Karpas-422 (cell line): ENCODE data around the gene FLYWCH1. TPM values are rescaled to one million over a fixed set of nuclear protein-coding genes. Genes with fewer than 3 reads are reported as not detected.
A peak's percentile ranks its signal among the peaks of the same experiment; 100 is the strongest.

Experiments
- DNase-seq: peaks from one replicate; pipeline ENCODE4 v3.0.0-alpha.2; 2015
- H2AFZ ChIP-seq: fragments of 200-600 bp; sonication (generic); 2 replicates; pipeline ENCODE4 v1.6.1; 2014; ENCODE audit warnings: antibody characterized with exemption, low read length, mixed read lengths
- H3K27ac ChIP-seq: fragments of 200-600 bp; sonication (generic); 2 replicates; pipeline ENCODE4 v1.5.1; 2014; ENCODE audit warnings: mild to moderate bottlenecking, low read length, moderate library complexity
- H3K27me3 ChIP-seq: fragments of 200-600 bp; sonication (generic); 2 replicates; pipeline ENCODE4 v1.6.1; 2014; ENCODE audit warnings: low read length, mixed read lengths
- H3K36me3 ChIP-seq: fragments of 200-600 bp; sonication (generic); 2 replicates; pipeline ENCODE4 v1.6.1; 2014; ENCODE audit warnings: low read length, mixed read lengths; ENCODE audit not compliant: insufficient read depth
- H3K4me1 ChIP-seq: fragments of 200-600 bp; sonication (generic); 2 replicates; pipeline ENCODE4 v1.6.1; 2014; ENCODE audit warnings: mild to moderate bottlenecking, low read length, mixed read lengths
- H3K4me2 ChIP-seq: fragments of 200-600 bp; sonication (generic); 2 replicates; pipeline ENCODE4 v1.6.1; 2014; ENCODE audit warnings: low read length, low read depth, mild to moderate bottlenecking; ENCODE audit not compliant: poor library complexity, severe bottlenecking
- H3K4me3 ChIP-seq: fragments of 200-600 bp; sonication (generic); 2 replicates; pipeline ENCODE4 v1.5.1; 2014; ENCODE audit warnings: mild to moderate bottlenecking, antibody characterized with exemption, low read length, mixed read lengths
- H3K79me2 ChIP-seq: fragments of 200-600 bp; sonication (generic); 2 replicates; pipeline ENCODE4 v1.6.1; 2014; ENCODE audit warnings: mild to moderate bottlenecking, low read length, mixed read lengths
- H3K9ac ChIP-seq: fragments of 200-600 bp; sonication (generic); 2 replicates; pipeline ENCODE4 v1.6.0; 2014; ENCODE audit warnings: low read length
- H3K9me2 ChIP-seq: fragments of 200-600 bp; sonication (generic), shearing (Covaris generic); replicated peaks from 2 replicates; pipeline ENCODE4 v1.6.0; 2014; ENCODE audit warnings: mild to moderate bottlenecking, low read length, moderate library complexity; ENCODE audit not compliant: insufficient read depth
- H3K9me3 ChIP-seq: fragments of 300-700, 200-600 bp; sonication (generic); 2 replicates; pipeline ENCODE4 v1.6.1; 2014; ENCODE audit warnings: low read length, mixed read lengths
- H4K20me1 ChIP-seq: fragments of 200-600 bp; sonication (generic); 2 replicates; pipeline ENCODE4 v1.6.1; 2014; ENCODE audit warnings: mild to moderate bottlenecking, antibody characterized with exemption, low read length, low read depth; ENCODE audit not compliant: insufficient read depth
- total RNA-seq: library from RNA; depleted of rRNA; stranded (reverse); fragments of >200 nt; shearing (Covaris generic); gene quantifications from 2 replicates; pipeline ENCODE4 v1.2.3, GENCODE V29; 2014; ENCODE audit warnings: low replicate concordance

The FLYWCH1 gene
- total RNA-seq, 1 experiment from 2014 or later = 11.0 TPM

GRCh38 chr16:2874912-2875362 is 36.8 kb upstream of the FLYWCH1 start:
- H3K79me2 ChIP-seq = no peaks in the 10 kb centered on the region
- H2AFZ ChIP-seq = no peak overlapping the region
- H3K9ac ChIP-seq = no peak overlapping the region
- no peaks in the 10 kb centered on the region for H3K27me3 ChIP-seq
- peak overlapping the region; percentile 35 for H3K4me2 ChIP-seq
- no peaks in the 10 kb centered on the region for H3K4me1 ChIP-seq
- H4K20me1 ChIP-seq = no peaks in the 10 kb centered on the region
- no peaks in the 10 kb centered on the region; the same call in 1 of the 2 replicates for H3K9me3 ChIP-seq
- no peak overlapping the region for H3K27ac ChIP-seq
- no peaks in the 10 kb centered on the region for H3K36me3 ChIP-seq
- no peak overlapping the region for H3K4me3 ChIP-seq
- DNase-seq = peak; percentile 91
- H3K9me2 ChIP-seq = no peaks in the 10 kb centered on the region

- no peak overlapping the region for H3K4me2 ChIP-seq
- no peak overlapping the region for H3K4me3 ChIP-seq
- no peak overlapping the region for H3K9ac ChIP-seq
- no peaks in the 10 kb centered on the region for H3K9me2 ChIP-seq
- H3K9me3 ChIP-seq = no peaks in the 10 kb centered on the region; the same call in 1 of the 2 replicates
- H3K27ac ChIP-seq = no peak overlapping the region
- H3K4me1 ChIP-seq = peaks cover 6% of the 10 kb centered on the region
- no peaks in the 10 kb centered on the region for H3K27me3 ChIP-seq
- H2AFZ ChIP-seq = no peak overlapping the region
- peak; percentile 39 for DNase-seq
- no peaks in the 10 kb centered on the region for H3K36me3 ChIP-seq
- no peaks in the 10 kb centered on the region for H4K20me1 ChIP-seq
- peaks cover 10% of the 10 kb centered on the region for H3K79me2 ChIP-seq
Observed at GRCh38 chr16:2879854-2880508, 31.8 kb upstream of the FLYWCH1 start.

- Histone ChIP-seq H3K9ac (peak overlapping the region; percentile 88), H3K9me2 (no peaks in the 10 kb centered on the region), H3K27me3 (no peaks in the 10 kb centered on the region), H4K20me1 (no peaks in the 10 kb centered on the region), H3K4me2 (peak overlapping the region; percentile 90), H3K9me3 (no peaks in the 10 kb centered on the region; the same call in 1 of the 2 replicates), H2AFZ (peak overlapping the region; percentile 64; the same call in 1 of the 2 replicates), H3K36me3 (no peaks in the 10 kb centered on the region), H3K4me3 (peak overlapping the region; percentile 92), H3K4me1 (peaks cover 9% of the 10 kb centered on the region), H3K79me2 (peaks cover 14% of the 10 kb centered on the region), H3K27ac (no peak overlapping the region)
- peak; percentile 77 for DNase-seq
Observed at GRCh38 chr16:2881783-2882649, 29.7 kb upstream of the FLYWCH1 start.

- peak within 1 kb of the TSS; percentile 92 for H3K4me3 ChIP-seq
- H3K27ac ChIP-seq = peak within 1 kb of the TSS; percentile 51
Observed at GRCh38 chr16:2882650-2883457, 28.9 kb upstream of the FLYWCH1 start, which contains the start of gene FLYWCH2. TSS of gene FLYWCH2 (plus strand) at chr16:2883215. CDS start at chr16:2896450, 13,235 bp downstream.

GRCh38 chr16:2883458-2883908 is 28.2 kb upstream of the FLYWCH1 start:
- Histone ChIP-seq H3K27me3 (no peaks in the 10 kb centered on the region), H2AFZ (peak overlapping the region; percentile 55; the same call in 1 of the 2 replicates), H3K79me2 (peaks cover 18% of the 10 kb centered on the region), H4K20me1 (no peaks in the 10 kb centered on the region), H3K4me1 (peaks cover 9% of the 10 kb centered on the region), H3K9me2 (no peaks in the 10 kb centered on the region), H3K9ac (peak overlapping the region; percentile 88), H3K36me3 (no peaks in the 10 kb centered on the region), H3K9me3 (no peaks in the 10 kb centered on the region; the same call in 1 of the 2 replicates), H3K4me3 (peak overlapping the region; percentile 92), H3K4me2 (peak overlapping the region; percentile 90), H3K27ac (no peak overlapping the region; the same call in 1 of the 2 replicates)
- peak; percentile 52 for DNase-seq

More at GRCh38 chr16:2882650-2883457, 28.9 kb upstream of the FLYWCH1 start, which contains the start of gene FLYWCH2:
- peak; percentile 99 for DNase-seq
- peaks cover 9% of the 10 kb centered on the region for H3K4me1 ChIP-seq
- peak within 1 kb of the TSS; percentile 88 for H3K9ac ChIP-seq
- H3K79me2 ChIP-seq = peaks cover 17% of the 10 kb centered on the region
- H3K9me2 ChIP-seq = no peaks in the 10 kb centered on the region
- H2AFZ ChIP-seq = peak within 1 kb of the TSS; percentile 64; the same call in 1 of the 2 replicates
- H3K4me2 ChIP-seq = peak within 1 kb of the TSS; percentile 90
- H3K9me3 ChIP-seq = no peaks in the 10 kb centered on the region; the same call in 1 of the 2 replicates
- no peaks in the 10 kb centered on the region for H3K36me3 ChIP-seq
- H3K27me3 ChIP-seq = no peaks in the 10 kb centered on the region
- H4K20me1 ChIP-seq = no peaks in the 10 kb centered on the region

- H3K27me3 ChIP-seq = no peaks in the 10 kb centered on the region
- no peaks in the 10 kb centered on the region for H3K9me2 ChIP-seq
- no peaks in the 10 kb centered on the region; the same call in 1 of the 2 replicates for H3K9me3 ChIP-seq
- H3K79me2 ChIP-seq = peaks cover 18% of the 10 kb centered on the region
- H2AFZ ChIP-seq = no peak overlapping the region
- no peaks in the 10 kb centered on the region for H4K20me1 ChIP-seq
- no peak overlapping the region for H3K27ac ChIP-seq
- peak overlapping the region; percentile 90 for H3K4me2 ChIP-seq
- peak overlapping the region; percentile 92 for H3K4me3 ChIP-seq
- peak overlapping the region; percentile 88 for H3K9ac ChIP-seq
- H3K36me3 ChIP-seq = no peaks in the 10 kb centered on the region
- peaks cover 9% of the 10 kb centered on the region for H3K4me1 ChIP-seq
- DNase-seq = peak; percentile 37
Observed at GRCh38 chr16:2884041-2884451, 27.7 kb upstream of the FLYWCH1 start.

- no peak for DNase-seq
- H3K27ac ChIP-seq = no peak overlapping the region
- no peaks in the 10 kb centered on the region for H3K36me3 ChIP-seq
- no peak overlapping the region for H3K4me2 ChIP-seq
- peaks cover 7% of the 10 kb centered on the region; the same call in 1 of the 2 replicates for H3K79me2 ChIP-seq
- H2AFZ ChIP-seq = no peak overlapping the region
- peaks cover 23% of the 10 kb centered on the region for H3K4me1 ChIP-seq
- no peak overlapping the region for H3K4me3 ChIP-seq
- H3K9me2 ChIP-seq = no peaks in the 10 kb centered on the region
- no peaks in the 10 kb centered on the region for H3K27me3 ChIP-seq
- no peaks in the 10 kb centered on the region for H4K20me1 ChIP-seq
- no peaks in the 10 kb centered on the region for H3K9me3 ChIP-seq
- H3K9ac ChIP-seq = no peak overlapping the region
Observed at GRCh38 chr16:2894231-2894630, 17.5 kb upstream of the FLYWCH1 start.
